GM12874 (cell line): ENCODE measurements around the gene ADAMTS16.

Experiments used
- CTCF ChIP-seq: IDR thresholded peaks from 2 replicates; pipeline ENCODE4 v1.5.1; 2011; ENCODE audit warnings: low read depth, mild to moderate bottlenecking, control low read depth, low read length, moderate library complexity; ENCODE audit not compliant: insufficient read depth

ADAMTS16 gene

GRCh38 chr5:5275211-5275610 is 135.1 kb downstream of the ADAMTS16 start:
- no peak for TF ChIP-seq CTCF

- TF ChIP-seq CTCF: no peak
Observed at GRCh38 chr5:5276430-5276829, 136.3 kb downstream of the ADAMTS16 start.

GRCh38 chr5:5276951-5277517 is 136.9 kb downstream of the ADAMTS16 start:
- TF ChIP-seq CTCF: no peak

GRCh38 chr5:5278201-5278814 is 138.2 kb downstream of the ADAMTS16 start:
- TF ChIP-seq CTCF: no peak

- TF ChIP-seq CTCF: no peak
Observed at GRCh38 chr5:5278815-5279381, 138.8 kb downstream of the ADAMTS16 start.

- TF ChIP-seq CTCF: no peak
Observed at GRCh38 chr5:5285906-5286305, 145.8 kb downstream of the ADAMTS16 start.

- no peak for TF ChIP-seq CTCF
Observed at GRCh38 chr5:5287419-5287818, 147.3 kb downstream of the ADAMTS16 start.
